GM12878 (cell line): ENCODE data around the gene GRIK3. TPM values are rescaled to one million over a fixed set of nuclear protein-coding genes. Genes with fewer than 3 reads are reported as not detected.
"Not testable (repeated sequence)": the region's sequence is repeated elsewhere in the genome, so short reads cannot be mapped to it uniquely, and the experiment has no call there.

Experiments
- ATAC-seq: fragments of 200-7000 bp; cut with Tn5 transposase; 3 replicates; pipeline ENCODE4 v1.9.1; 2020; ENCODE audit warnings: mild to moderate bottlenecking, moderate library complexity
- BruUV-seq: library from RNA; stranded (reverse); fragments of 400-500 nt; replicated peaks from 2 replicates; lab custom pipeline; 2021; lab: Mats Ljungman, UMichigan
- CTCF ChIA-PET: fragments of 300-600 bp; sonication (Branson Sonifier 250); formaldehyde crosslinking; extraction: SDS; loops from one replicate; lab custom pipeline; 2021; ENCODE audit warnings: inconsistent platforms; lab: Yijun Ruan, JAX
- POLR2A ChIA-PET: fragments of 350-600 bp; formaldehyde crosslinking; extraction: SDS; loops from one replicate; lab custom pipeline; 2021; ENCODE audit warnings: inconsistent platforms; lab: Charles Lee
- RAD21 ChIA-PET: fragments of 300-600 bp; sonication (Branson Sonifier 250); formaldehyde crosslinking; loops from one replicate; lab custom pipeline; 2023; ENCODE audit warnings: antibody characterized with exemption; ENCODE audit not compliant: unreplicated experiment; lab: Charles Lee
- SMC1A ChIA-PET: fragments of 300-600 bp; sonication (Branson Sonifier 250); formaldehyde crosslinking; loops from one replicate; lab custom pipeline; 2023; ENCODE audit not compliant: unreplicated experiment, uncharacterized antibody; lab: Charles Lee
- DNase-seq: peaks from one replicate; pipeline ENCODE4 v3.0.0-alpha.2; 2011; ENCODE audit warnings: low read depth, low spot score
- FAIRE-seq: peaks from 3 replicates; lab custom pipeline; 2011; peaks lifted over from hg19 to GRCh38; lab: Jason Lieb, UNC
- H2AFZ ChIP-seq: 2 replicates; pipeline ENCODE4 v1.6.0; 2011; ENCODE audit warnings: low read depth, low read length, control low read depth; ENCODE audit not compliant: control insufficient read depth
- H3K27ac ChIP-seq: 2 replicates; pipeline ENCODE4 v1.5.1; 2011; ENCODE audit warnings: control low read depth; ENCODE audit not compliant: control insufficient read depth, insufficient read depth
- H3K27me3 ChIP-seq, 2 experiments: replicated peaks in 1 of 2; 2 replicates each; pipeline versions ENCODE4 v1.6.0 to v1.6.1; 2011; ENCODE audit warnings: low read length in 1 of 2; ENCODE audit not compliant: control insufficient read depth in 2 of 2, insufficient read depth in 2 of 2
- H3K36me3 ChIP-seq, 2 experiments: 2 replicates each; pipeline ENCODE4 v1.5.1; 2011; ENCODE audit warnings: low read length in 1 of 2; ENCODE audit not compliant: control insufficient read depth in 2 of 2, insufficient read depth in 2 of 2
- H3K4me1 ChIP-seq: 2 replicates; pipeline ENCODE4 v1.6.1; 2011; ENCODE audit warnings: mild to moderate bottlenecking, low read length, moderate library complexity, mixed read lengths; ENCODE audit not compliant: control insufficient read depth, insufficient read depth
- H3K4me2 ChIP-seq: 2 replicates; pipeline ENCODE4 v1.6.0; 2011; ENCODE audit warnings: control low read depth; ENCODE audit not compliant: control insufficient read depth, insufficient read depth
- H3K4me3 ChIP-seq: fragments of 200-600 bp; sonication (generic); 2 replicates; pipeline ENCODE4 v1.5.1; 2016
- H3K79me2 ChIP-seq: 2 replicates; pipeline ENCODE4 v1.6.0; 2011; ENCODE audit warnings: low read length; ENCODE audit not compliant: control insufficient read depth, insufficient read depth
- H3K9ac ChIP-seq: 2 replicates; pipeline ENCODE4 v1.8.0; 2011; ENCODE audit warnings: low read length, control low read depth, mixed read lengths; ENCODE audit not compliant: control insufficient read depth, insufficient read depth
- H3K9me3 ChIP-seq: replicated peaks from 3 replicates; pipeline ENCODE4 v1.5.1; 2011; ENCODE audit warnings: mild to moderate bottlenecking, low read length; ENCODE audit not compliant: control insufficient read depth, insufficient read depth
- H4K20me1 ChIP-seq: 2 replicates; pipeline ENCODE4 v1.6.0; 2011; ENCODE audit not compliant: control insufficient read depth, insufficient read depth
- ATF7 ChIP-seq: fragments of 450-650 bp; IDR thresholded peaks from 2 replicates; pipeline ENCODE4 v1.6.1; 2016; ENCODE audit warnings: low read depth, mild to moderate bottlenecking
- BACH1 ChIP-seq: fragments of 450-650 bp; IDR thresholded peaks from 2 replicates; pipeline ENCODE4 v1.6.1; 2017; ENCODE audit warnings: mild to moderate bottlenecking, borderline replicate concordance
- CBX5 ChIP-seq: sonication (generic); IDR thresholded peaks from 2 replicates; pipeline ENCODE4 v1.6.1; 2016; ENCODE audit warnings: low read depth, moderate library complexity, mild to moderate bottlenecking, inconsistent platforms
- FOXM1 ChIP-seq: IDR thresholded peaks from 2 replicates; pipeline ENCODE4 v1.6.1; 2012; ENCODE audit warnings: low read depth, mild to moderate bottlenecking, inconsistent platforms, low read length, moderate library complexity
- HDAC6 ChIP-seq: fragments of 200-600 bp; sonication (generic); IDR thresholded peaks from one replicate; pipeline ENCODE4 v1.8.0; 2017; ENCODE audit warnings: antibody characterized with exemption; ENCODE audit not compliant: unreplicated experiment
- IRF4 ChIP-seq: IDR thresholded peaks from 2 replicates; pipeline ENCODE4 v1.6.1; 2011; ENCODE audit warnings: low read depth, low read length
- MTA3 ChIP-seq: IDR thresholded peaks from 2 replicates; pipeline ENCODE4 v1.6.1; 2012; ENCODE audit warnings: low read length, inconsistent platforms, borderline replicate concordance
- NR2C1 ChIP-seq: fragments of 450-650 bp; IDR thresholded peaks from 2 replicates; pipeline ENCODE4 v1.6.1; 2017; ENCODE audit warnings: antibody characterized with exemption, mild to moderate bottlenecking, moderate library complexity
- PAX5 ChIP-seq: IDR thresholded peaks from 2 replicates; pipeline ENCODE4 v1.6.1; 2011; ENCODE audit warnings: low read depth, low read length, borderline replicate concordance
- RAD21 ChIP-seq: IDR thresholded peaks from 2 replicates; pipeline ENCODE4 v1.6.1; 2011; ENCODE audit warnings: mild to moderate bottlenecking, low read depth, low read length, moderate library complexity; ENCODE audit not compliant: insufficient read depth
- RBBP5 ChIP-seq: fragments of 200-600 bp; sonication (generic); conservative IDR thresholded peaks from 2 replicates; pipeline ENCODE4 v1.6.1; 2016
- SIX5 ChIP-seq: IDR thresholded peaks from 2 replicates; pipeline ENCODE4 v1.6.1; 2011; ENCODE audit warnings: mild to moderate bottlenecking, low read depth, low read length, moderate library complexity; ENCODE audit not compliant: severe bottlenecking
- ZNF274 ChIP-seq: IDR thresholded peaks from one replicate; pipeline ENCODE4 v1.8.0; 2011; ENCODE audit not compliant: insufficient read length, insufficient read depth
- WGBS: methylation state at CpG from one replicate; pipeline ENCODE4 v1.1.6; 2016; ENCODE audit warnings: low lambda C conversion rate; ENCODE audit not compliant: insufficient replicate concordance, insufficient coverage; ENCODE audit errors: missing lambda C conversion rate; 5-methylcytosine and 5-hydroxymethylcytosine counted together
- in situ Hi-C: fragments of 300-500 bp; cut with MboI; formaldehyde crosslinking; loops from 9 replicates; pipeline ENCODE4 v1.14.3; 2018; ENCODE audit warnings: mixed read lengths
- intact Hi-C: fragments of 100-400 bp; cut with micrococcal nuclease; formaldehyde crosslinking; loops from one replicate; pipeline ENCODE4 v1.14.2; 2022; ENCODE audit not compliant: unreplicated experiment
- polyA plus RNA-seq, 11 experiments: library from polyadenylated mRNA; depleted of rRNA in 4 of 11; unstranded in 6 of 11; stranded (reverse) in 5 of 11; fragments of >200 nt; fragmentation: Nextera tagmentation in 4 of 11; fragmentation: Illumina TruSeq in 1 of 11; extraction: Ambion mirVana in 4 of 11; extraction: Trizol in 1 of 11; gene quantifications; 1 replicate in 1 of 11; 2 replicates in 10 of 11; pipeline versions ENCODE4 v1.2.1 to v1.2.3, GENCODE V29; 2011 to 2016; ENCODE audit warnings: inconsistent platforms in 2 of 11, missing spikeins in 2 of 11, low read depth in 1 of 11
- total RNA-seq, 4 experiments: library from RNA; depleted of rRNA in 3 of 4; stranded (reverse); fragments of >200 nt in 3 of 4; fragmentation: Illumina TruSeq in 1 of 4; extraction: Trizol in 1 of 4; gene quantifications; 2 replicates each; pipeline versions ENCODE4 v1.2.1 to v1.2.3, GENCODE V29; 2013 to 2021
- TF ChIP-seq, protein P1 (sequence below): fragments of 450-650 bp; IDR thresholded peaks from 2 replicates; pipeline ENCODE4 v1.6.1; 2017; ENCODE audit warnings: antibody characterized with exemption, mild to moderate bottlenecking, moderate library complexity
- TF ChIP-seq, protein P2 (sequence below): fragments of 450-650 bp; IDR thresholded peaks from 2 replicates; pipeline ENCODE4 v1.6.1; 2017; ENCODE audit warnings: borderline replicate concordance

GRIK3 gene
- total and polyA plus RNA-seq, 10 of the 15 experiments (the other 5 are each of a cell fraction or from before 2014, with no cell fraction given) = not detected

DNA sequence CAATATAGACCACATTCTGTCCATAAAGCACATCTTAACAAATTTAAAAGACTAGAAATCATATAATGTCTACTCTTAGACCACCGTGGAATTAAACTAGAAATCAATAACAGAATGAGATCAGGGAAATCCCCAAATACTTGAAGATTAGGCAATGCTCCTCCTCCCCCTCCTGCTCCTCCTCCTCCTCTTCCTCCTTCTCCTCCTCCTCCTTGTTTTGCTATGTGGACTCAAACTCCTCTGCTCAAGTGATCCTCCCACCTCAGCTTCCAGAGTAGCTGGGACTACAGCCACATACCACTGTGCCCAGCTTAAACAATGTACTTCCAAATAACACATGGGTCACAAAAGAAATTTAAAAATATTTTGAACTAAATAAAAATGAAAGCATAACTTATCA lies 134.2 kb downstream of the GRIK3 start (continued):
- TF ChIP-seq, protein P1, sequence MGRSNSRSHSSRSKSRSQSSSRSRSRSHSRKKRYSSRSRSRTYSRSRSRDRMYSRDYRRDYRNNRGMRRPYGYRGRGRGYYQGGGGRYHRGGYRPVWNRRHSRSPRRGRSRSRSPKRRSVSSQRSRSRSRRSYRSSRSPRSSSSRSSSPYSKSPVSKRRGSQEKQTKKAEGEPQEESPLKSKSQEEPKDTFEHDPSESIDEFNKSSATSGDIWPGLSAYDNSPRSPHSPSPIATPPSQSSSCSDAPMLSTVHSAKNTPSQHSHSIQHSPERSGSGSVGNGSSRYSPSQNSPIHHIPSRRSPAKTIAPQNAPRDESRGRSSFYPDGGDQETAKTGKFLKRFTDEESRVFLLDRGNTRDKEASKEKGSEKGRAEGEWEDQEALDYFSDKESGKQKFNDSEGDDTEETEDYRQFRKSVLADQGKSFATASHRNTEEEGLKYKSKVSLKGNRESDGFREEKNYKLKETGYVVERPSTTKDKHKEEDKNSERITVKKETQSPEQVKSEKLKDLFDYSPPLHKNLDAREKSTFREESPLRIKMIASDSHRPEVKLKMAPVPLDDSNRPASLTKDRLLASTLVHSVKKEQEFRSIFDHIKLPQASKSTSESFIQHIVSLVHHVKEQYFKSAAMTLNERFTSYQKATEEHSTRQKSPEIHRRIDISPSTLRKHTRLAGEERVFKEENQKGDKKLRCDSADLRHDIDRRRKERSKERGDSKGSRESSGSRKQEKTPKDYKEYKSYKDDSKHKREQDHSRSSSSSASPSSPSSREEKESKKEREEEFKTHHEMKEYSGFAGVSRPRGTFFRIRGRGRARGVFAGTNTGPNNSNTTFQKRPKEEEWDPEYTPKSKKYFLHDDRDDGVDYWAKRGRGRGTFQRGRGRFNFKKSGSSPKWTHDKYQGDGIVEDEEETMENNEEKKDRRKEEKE = no peak
- no peak for TF ChIP-seq PAX5

DNA sequence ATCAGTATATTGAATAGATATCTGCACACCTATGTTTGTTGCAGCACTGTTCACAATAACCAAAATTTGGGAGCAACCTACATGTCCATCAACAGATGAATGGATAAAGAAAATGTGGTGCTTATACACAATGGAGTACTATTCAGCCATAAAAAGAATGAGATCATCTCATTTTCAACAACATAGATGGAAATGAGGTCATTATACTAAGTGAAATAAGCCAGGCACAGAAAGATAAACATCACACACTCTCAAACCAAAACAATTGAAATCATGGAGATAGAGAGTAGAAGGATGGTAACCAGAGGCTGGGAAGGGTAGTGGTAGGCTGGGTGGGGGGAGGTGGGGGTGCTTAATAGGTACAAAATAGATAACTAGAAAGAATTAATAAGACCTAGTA lies 136.5 kb downstream of the GRIK3 start:
- H3K4me1 ChIP-seq, H3K79me2 ChIP-seq, H3K9ac ChIP-seq, H2AFZ ChIP-seq, H4K20me1 ChIP-seq, FAIRE-seq, H3K4me3 ChIP-seq, H3K27ac ChIP-seq, H3K27me3 ChIP-seq, SMC1A ChIA-PET, intact Hi-C loops, H3K4me2 ChIP-seq, in situ Hi-C loops, H3K36me3 ChIP-seq, RAD21 ChIA-PET, DNase-seq, BruUV-seq, H3K9me3 ChIP-seq, CTCF ChIA-PET, POLR2A ChIA-PET, ATAC-seq: not testable (repeated sequence)

DNA sequence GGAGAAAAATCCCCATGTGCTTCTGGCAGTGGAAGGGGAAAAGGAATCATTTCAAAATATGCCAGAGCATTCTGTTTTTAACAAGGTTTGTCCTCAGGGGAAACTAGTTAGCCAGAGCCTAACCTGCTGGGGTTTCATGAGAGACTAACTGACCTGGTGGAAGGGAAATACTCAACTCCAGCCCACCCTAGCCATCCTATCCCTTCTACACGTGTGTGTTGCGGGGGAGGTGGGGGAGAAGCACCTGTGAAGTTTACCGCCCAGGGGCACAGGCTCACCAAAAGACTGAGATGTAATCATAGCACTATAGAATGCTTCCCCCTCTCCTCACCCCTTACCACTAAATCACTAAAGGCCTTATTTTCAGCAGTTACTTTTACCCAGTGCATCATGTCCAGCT lies 139.5 kb downstream of the GRIK3 start:
- DNase-seq (no peak), FAIRE-seq (no peak), ATAC-seq (no peak)
- Histone ChIP-seq H3K4me2 (no peak overlapping the region), H3K27me3 (no peaks in the 10 kb centered on the region), H3K27ac (no peak overlapping the region), H3K4me3 (no peak overlapping the region), H3K9ac (no peak overlapping the region), H4K20me1 (no peaks in the 10 kb centered on the region), H2AFZ (no peak overlapping the region), H3K79me2 (no peaks in the 10 kb centered on the region), H3K4me1 (no peaks in the 10 kb centered on the region), H3K9me3 (no peaks in the 10 kb centered on the region), H3K36me3 (no peaks in the 10 kb centered on the region)
- SMC1A ChIA-PET = no interaction called here
- 46% methylated on average over 3 of the region's 3 CpGs for WGBS
- TF ChIP-seq RBBP5 = no peak
- TF ChIP-seq, protein P2, sequence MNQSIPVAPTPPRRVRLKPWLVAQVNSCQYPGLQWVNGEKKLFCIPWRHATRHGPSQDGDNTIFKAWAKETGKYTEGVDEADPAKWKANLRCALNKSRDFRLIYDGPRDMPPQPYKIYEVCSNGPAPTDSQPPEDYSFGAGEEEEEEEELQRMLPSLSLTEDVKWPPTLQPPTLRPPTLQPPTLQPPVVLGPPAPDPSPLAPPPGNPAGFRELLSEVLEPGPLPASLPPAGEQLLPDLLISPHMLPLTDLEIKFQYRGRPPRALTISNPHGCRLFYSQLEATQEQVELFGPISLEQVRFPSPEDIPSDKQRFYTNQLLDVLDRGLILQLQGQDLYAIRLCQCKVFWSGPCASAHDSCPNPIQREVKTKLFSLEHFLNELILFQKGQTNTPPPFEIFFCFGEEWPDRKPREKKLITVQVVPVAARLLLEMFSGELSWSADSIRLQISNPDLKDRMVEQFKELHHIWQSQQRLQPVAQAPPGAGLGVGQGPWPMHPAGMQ = no peak
- TF ChIP-seq ATF7 = no peak
- TF ChIP-seq HDAC6 = no peak
- no peak for TF ChIP-seq MTA3
- TF ChIP-seq RAD21 = no peak
- TF ChIP-seq CBX5 = no peak
- no peak for TF ChIP-seq BACH1
- TF ChIP-seq FOXM1 = no peak
- TF ChIP-seq ZNF274 = no peak
- TF ChIP-seq SIX5 = no peak
- TF ChIP-seq NR2C1 = no peak
- no peak for TF ChIP-seq IRF4
- intact Hi-C loops = no loop called here
- no TSS peak for BruUV-seq
- in situ Hi-C loops = no loop called here
- RAD21 ChIA-PET = no interaction called here
- POLR2A ChIA-PET = no interaction called here
- CTCF ChIA-PET = no interaction called here
